GM21423 (cell line): Measurements from ENCODE around the gene TICAM1.
"Not testable (repeated sequence)": the region's sequence is repeated elsewhere in the genome, so short reads cannot be mapped to it uniquely, and the experiment has no call there.

Experiments used
- ATAC-seq: cut with Tn5 transposase; IDR thresholded peaks from one replicate; pipeline ENCODE4 v1.9.1; 2021; ENCODE audit warnings: mild to moderate bottlenecking, moderate library complexity; ENCODE audit not compliant: unreplicated experiment

Gene TICAM1

DNA sequence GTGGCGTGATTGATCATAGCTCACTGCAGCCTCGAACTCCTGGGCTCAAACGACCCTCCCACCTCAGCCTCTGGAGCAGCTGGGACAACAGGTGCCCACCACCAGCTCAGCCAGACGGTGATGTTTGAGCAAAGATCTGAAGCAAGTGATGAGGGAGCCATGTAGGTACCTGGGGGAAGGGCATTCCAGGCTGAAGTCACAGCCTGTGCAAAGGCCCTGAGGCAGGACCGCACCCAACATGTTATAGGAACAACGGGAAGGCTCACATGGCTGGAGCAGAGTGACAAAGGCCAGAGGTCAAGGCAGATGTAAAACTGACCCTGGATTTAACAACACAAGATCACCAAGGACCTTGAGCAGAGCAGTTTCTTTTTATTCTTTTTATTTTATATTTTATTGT, 25.1 kb downstream of the TICAM1 start:
- no peak for ATAC-seq

DNA sequence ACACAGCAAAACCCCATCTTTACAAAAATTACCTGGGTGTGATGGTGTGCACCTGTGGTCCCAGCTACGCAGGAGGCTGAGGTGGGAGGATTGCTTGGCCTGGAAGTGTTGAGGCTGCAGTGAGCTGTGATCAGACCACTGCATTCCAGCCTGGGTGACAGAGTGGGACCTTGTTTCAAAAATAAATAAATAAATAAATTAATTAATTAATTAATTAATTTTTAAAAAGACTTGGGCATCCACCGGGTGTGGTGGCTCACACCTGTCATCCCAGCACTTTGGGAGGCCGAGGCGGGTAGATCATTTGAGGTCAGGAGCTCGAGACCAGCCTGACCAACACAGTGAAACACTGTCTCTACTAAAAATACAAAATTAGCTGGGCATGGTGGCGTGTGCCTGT, 26.4 kb downstream of the TICAM1 start:
- not testable (repeated sequence) for ATAC-seq

DNA sequence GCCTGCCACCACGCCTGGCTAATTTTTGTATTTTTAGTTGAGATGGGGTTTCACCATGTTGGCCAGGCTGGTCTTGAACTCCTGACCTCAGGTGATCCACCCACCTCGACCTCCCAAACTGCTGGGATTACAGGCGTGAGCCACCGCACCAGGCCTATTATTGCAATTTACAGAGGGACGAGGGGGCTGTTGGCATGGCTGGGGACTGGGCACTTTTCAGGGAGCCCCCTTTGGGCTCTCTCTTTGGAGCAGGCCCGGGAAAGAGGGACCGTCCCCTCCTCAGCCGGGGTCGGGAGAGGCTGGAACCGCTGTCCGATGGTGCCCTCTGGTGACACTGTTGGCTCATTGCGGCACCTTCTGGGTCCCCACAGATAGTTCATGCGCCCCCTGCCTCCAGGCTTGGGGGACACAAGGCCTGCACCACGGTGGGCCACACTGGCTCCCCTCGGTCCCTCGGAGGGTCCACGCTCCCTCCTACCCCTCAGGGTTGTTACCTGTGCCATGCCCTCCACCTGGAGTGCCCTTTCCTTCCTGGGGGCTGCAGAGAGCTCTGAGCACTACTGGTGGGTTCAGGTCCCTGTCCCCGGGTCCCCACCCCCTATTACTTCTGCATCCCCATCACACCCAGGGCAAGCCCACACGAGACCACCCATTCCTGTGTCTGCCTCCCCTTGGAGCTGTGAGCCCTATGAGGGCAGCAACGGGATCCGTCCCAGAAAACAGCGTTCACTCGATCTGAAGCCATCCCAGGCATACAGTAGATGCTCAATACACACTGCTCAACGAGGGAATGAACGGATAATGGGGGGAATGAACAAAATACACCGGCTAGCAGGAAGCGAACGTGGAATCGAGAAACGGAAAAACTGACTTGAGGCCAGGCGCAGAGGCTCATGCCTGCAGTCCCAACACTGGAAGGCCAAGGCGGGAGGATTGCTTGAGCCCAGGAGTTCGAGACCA, 27.5 kb downstream of the TICAM1 start:
- no peak for ATAC-seq

DNA sequence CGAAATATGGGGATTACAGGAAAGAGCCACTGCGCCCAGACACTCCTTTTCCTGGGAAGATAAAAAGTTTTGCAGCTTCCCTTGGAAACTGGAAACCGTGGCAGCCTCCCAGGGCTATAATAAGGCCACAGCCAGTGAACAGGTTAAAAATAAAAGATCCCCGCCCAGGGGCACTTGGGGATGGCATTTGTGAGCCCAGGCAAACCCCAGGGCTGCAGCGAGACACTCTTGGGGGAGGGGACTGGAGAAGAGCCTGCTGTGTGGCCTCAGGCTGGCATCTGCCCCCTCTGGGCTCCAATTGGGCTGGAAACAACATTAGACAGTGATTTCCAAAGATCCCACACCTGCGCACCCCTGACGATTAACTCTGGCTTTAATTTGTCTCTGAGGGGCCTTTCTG, 28.8 kb downstream of the TICAM1 start:
- ATAC-seq, result no peak

DNA sequence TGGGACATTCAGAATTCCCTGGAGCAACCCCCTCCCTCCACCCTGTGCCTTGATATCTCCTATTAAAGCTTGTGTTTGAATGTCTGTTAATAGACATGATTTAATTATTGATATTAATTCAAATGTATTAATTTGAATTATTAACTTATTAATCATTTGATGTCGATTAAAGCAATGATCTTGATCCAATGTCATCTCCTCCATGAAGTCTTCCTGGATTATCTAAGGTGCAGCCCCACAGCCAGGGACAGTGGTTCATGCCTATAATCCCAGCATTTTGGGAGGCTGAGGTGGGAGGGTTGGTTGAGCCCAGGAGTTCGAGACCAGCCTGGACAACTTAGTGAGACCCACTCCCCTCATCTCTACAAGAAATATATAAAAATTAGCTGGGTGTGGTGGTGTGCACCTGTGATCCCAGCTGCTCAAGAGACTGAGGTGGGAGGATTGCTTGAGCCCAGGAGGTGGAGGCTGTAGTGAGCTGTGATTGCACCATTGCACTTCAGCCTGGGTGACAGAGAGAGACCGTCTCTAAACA, 30.4 kb downstream of the TICAM1 start:
- ATAC-seq, result no peak

DNA sequence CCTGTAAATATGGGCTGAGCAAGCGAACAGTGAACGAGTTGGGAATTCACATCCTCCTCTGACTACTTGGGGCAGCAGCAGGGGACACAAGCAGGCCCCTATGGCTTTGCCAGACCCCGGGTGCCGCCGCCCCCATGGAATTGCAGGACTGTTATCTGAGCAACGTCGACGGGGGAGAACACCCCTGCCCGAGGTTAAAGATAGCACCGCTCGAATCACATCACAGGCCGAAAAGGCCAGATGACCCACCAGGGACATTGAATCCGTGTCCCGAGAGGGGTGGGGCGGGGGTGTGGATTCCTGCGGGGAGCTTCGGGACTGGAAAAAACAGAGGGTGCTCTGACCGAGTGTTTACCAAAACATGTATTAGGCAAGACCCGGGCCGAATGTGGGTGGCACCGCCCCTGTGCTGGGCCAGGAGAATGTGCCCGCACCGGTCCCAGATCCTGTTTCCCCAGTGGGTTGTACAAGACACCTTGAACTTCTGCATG, 30.9 kb downstream of the TICAM1 start:
- no peak for ATAC-seq

DNA sequence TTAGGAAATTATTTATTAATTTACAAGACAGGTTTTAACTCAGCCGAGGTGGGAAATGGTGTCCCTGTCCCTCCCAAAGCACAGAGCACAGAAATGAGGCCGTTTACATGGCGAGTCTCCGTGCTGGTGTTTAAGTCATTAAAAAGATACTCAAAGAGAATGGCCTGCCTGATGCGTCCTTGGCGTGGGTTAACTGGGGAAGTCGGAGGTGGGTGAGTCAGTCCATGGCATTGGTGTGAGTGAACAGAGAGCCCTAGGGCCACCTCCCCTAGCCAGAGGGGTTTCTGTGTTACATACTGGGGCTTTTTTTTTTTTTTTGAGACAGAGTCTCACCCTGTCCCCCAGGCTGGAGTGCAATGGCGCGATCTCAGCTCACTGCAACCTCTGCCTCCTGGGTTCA, 36.1 kb downstream of the TICAM1 start:
- no peak for ATAC-seq

DNA sequence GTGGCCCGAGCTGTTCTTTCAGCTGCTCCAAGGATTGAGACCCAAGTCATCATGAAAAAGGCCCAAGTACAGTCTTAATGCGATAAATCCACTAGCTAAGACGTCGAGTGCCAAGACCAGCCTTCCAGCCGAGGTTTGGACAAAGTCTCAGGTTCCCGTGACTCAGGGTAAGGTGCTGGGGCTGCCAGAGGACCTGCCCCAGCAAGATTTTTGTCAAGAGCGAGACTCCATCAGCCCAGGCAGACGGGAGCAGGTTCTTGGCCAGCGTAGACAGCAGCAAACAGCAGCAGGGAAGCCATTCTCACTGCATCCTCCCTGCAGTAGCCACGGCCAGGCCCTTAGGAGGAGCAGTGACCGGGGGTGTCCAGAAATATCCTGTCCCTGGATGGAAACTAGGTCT, 36.5 kb downstream of the TICAM1 start:
- ATAC-seq, result no peak

DNA sequence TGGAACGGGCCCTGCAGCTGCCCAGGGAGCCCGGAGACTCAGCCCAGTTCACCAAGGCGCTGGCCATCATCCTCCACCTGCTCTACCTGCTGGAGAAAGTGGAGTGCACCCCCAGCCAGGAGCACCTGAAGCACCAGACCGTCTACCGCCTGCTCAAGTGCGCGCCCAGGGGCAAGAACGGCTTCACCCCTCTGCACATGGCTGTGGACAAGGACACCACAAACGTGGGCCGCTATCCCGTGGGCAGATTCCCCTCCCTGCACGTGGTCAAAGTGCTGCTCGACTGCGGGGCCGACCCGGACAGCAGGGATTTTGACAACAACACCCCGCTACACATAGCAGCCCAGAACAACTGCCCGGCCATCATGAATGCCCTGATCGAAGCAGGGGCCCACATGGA, 38.2 kb downstream of the TICAM1 start:
- ATAC-seq, result not testable (repeated sequence)

DNA sequence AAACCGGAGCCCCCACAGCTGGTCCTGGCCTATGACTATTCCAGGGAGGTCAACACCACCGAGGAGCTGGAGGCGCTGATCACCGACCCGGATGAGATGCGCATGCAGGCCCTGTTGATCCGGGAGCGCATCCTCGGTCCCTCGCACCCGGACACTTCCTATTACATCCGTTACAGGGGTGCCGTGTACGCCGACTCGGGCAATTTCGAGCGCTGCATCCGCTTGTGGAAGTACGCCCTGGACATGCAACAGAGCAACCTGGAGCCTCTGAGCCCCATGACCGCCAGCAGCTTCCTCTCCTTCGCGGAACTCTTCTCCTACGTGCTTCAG, 38.7 kb downstream of the TICAM1 start:
- ATAC-seq, result not testable (repeated sequence)

DNA sequence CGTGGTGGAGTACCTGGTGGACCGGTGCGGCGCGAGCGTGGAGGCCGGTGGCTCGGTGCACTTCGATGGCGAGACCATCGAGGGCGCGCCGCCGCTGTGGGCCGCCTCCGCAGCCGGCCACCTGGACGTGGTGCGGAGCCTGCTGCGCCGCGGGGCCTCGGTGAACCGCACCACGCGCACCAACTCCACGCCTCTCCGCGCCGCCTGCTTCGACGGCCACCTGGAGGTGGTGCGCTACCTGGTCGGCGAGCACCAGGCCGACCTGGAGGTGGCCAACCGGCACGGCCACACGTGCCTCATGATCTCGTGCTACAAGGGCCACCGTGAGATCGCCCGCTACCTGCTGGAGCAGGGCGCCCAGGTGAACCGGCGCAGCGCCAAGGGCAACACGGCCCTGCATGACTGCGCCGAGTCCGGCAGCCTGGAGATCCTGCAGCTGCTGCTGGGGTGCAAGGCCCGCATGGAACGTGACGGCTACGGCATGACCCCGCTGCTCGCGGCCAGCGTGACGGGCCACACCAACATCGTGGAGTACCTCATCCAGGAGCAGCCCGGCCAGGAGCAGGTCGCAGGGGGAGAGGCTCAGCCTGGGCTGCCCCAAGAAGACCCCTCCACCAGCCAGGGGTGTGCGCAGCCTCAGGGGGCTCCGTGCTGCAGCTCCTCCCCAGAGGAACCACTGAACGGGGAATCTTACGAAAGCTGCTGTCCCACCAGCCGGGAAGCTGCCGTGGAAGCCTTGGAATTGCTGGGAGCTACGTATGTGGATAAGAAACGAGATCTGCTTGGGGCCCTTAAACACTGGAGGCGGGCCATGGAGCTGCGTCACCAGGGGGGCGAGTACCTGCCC, 39.3 kb downstream of the TICAM1 start:
- not testable (repeated sequence) for ATAC-seq

DNA sequence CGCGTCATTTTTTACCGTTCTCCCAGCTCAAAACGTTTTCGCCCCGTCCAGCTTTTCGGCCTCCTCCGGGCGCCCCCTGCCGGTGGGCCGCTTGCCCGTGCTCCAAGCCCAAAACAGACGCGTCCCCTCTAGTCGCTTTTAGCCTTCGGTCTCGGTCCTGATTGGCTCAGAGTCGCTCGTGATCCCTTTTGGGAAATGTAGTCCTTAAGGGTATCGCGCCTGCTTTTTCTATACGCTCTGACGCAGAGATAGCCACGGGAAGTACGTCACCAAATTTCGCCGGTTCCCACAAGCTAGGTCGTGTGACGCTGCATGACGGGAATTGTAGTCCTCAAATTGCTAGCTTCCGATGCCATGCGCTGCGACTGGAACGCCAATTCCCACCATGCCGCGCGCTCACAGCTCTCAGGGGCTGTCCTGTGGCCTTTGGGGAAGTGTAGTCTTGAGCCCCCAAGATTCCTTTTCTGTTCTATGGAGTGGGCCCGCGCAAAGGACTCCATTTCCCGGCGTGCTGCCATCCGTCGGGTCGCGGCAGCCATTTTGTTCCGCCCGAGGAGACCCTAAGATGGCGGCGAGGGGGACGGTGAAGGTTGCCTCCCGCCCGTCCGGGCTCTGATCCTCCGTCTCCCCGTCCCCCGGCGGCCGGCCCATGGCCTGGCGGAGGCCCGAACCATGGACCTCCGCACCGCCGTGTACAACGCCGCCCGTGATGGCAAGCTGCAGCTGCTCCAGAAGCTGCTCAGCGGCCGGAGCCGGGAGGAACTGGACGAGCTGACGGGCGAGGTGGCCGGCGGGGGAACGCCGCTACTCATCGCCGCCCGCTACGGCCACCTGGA, 40.1 kb downstream of the TICAM1 start, which contains the start of gene FEM1A:
FEM1A (plus strand) TSS at position 552 of the 836 bp plus-strand sequence; CDS start at position 673, 121 bp downstream.
- peak; percentile 89 for ATAC-seq

DNA sequence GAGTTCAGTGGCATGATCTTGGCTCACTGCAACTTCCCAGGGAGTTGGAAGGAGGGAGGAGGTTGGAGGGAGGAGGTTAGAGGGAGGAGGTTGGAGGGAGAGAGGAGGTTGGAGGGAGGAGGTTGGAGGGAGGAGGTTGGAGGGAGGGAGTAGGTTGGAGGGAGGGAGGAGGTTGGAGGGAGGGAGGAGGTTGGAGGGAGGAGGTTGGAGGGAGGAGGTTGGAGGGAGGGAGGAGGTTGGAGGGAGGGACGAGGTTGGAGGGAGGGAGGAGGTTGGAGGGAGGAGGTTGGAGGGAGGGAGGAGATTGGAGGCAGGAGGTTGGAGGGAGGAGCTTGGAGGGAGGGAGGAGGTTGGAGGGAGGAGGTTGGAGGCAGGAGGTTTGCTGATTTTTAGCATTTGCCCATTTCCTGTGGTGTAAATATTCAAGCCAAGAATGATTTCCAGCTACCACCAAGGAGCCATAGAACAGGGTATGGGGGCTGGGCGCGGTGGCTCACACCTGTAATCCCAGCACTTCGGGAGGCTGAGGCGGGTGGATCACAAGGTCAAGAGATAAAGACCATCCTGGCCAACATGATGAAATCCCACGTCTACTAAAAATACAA, 45.0 kb downstream of the TICAM1 start:
- ATAC-seq, result not testable (repeated sequence)

DNA sequence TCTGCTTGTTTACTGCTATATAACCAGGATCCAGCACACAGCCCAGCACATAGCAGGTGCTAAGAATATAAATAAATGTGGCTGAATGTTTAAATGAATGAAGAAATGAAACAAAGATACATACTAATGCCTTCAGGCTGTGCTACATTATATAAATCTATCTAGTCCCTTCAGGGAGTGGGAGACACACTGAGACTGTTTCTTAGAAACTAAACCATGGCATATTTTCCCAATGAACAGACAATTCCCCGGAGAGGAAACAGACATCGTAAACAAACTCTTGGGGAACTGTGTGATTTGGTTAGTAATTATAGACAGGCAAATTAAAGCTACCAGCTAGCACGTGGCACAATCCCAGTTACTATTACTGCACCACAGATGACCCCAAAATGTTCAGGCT, 49.7 kb downstream of the TICAM1 start:
- no peak for ATAC-seq

DNA sequence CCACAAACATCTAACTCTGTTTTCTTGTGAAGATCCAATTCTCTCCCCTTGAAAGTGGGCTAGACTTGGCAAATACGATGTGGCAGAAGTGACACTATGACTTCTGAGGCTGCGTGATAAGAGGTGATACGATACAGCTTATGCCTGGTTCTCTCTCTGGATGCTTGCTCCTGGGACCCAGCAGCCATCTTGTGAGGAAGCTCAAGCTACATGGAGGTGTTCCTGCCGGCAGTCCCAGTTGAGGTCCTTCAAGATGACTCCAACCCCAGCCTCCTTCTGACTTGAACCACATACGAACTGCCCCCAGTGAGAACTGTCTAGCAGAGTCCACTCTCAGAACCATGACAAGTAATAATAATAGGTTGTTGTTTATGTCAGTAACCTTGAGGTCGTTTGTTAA, 50.7 kb downstream of the TICAM1 start:
- ATAC-seq, result no peak

DNA sequence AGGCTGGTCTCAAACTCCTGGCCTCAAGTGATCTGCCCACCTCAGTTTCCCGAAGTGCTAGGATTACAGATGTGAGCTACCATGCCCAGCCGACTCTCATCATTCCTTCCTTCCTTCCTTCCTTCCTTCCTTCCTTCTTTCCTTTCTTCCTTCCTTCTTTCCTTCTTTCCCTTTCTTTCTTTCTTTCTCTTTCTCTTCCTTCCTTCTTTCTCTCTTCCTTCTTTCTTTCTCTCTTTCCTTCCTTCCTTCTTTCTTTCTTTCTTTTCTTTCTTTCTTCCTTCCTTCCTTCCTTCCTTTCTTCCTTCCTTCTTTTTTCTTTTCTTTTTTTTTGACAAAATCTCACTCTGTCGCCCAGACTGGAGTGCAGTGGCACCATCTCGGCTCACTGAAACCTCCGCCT, 53.4 kb downstream of the TICAM1 start:
- not testable (repeated sequence) for ATAC-seq

DNA sequence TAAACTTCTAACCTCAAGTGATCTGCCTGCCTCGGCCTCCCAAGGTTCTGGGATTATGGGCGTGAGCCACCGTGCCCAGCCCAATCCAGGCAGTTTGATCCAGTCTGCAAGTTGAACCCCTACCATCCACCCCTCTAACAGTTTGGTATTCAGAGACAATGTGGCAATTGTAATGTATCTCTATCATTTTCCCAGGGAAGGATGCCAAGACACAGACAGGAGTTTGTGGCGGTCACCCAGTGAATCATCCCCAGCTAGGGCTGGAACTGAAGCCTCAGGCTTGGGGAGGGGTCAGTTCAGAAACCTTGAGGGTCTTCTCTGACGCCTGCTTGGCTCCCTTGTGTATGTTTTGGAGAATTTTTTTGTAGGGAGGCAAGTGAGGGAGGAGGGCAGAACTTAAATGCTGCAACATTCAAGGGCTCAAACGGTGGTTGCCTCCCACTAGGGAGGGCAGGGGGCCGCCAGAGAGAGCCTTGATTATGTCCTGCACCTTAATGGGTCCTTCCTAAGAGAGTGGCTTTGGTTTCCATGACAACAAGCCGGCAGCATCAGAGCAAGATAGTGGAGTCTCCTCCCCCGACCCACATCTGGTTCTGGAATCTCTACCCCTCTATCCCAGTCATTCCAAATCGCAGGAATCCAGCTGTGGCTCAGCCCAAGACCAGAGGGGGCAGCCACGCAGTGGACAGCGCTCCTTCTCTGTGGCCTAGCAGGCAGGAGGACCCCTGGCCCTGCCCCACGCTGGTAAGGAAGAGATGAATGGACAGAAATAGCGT, 54.9 kb downstream of the TICAM1 start:
- ATAC-seq, result no peak

DNA sequence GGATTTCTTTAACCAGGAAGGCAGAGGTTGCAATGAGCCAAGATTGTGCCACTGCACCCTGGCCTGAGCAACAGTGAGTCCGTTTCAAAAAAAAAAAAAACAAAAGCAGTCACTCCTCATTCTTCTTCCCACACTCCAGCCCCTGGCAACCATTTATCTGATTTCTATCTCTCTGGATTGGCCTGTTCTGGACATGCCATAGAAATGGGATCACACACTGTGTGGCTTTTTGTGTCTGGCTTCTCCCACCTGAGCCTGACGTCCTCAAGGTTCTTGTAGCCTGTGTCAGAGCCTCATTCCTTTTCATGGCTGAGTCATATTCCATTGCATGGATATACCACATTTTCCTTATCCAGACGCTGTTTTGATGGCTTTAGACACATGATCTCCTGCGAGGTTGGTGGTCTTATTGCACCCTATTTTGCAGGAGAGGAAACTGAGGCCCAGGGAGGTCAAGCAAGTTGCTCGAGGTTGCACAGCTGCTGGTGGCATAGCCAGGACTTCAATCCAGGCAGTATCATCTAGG, 55.8 kb downstream of the TICAM1 start:
- ATAC-seq, result no peak

DNA sequence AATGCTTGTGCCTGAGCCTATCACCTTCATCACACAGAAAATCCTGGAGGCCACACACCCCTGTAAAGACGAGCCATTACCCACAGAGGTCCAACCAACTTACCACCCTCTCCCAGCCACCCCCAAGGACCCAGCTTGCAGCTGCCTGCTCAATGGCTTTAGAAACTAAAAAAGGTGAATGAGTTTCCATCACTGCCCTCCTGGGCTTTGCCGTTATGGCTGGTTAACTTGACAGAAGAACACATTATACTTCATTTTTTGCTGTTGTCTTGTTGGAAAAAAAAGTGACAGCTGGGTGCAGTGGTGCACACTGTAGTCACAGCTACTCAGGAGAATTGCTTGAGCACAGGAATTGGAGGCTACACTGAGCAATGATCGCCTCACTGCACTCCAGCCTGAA, 57.4 kb downstream of the TICAM1 start:
- ATAC-seq, result no peak
